Measurements from ENCODE around the gene CD37.
A peak's percentile ranks its signal among the peaks of the same experiment; 100 is the strongest.
"Not testable (repeated sequence)": the region's sequence is repeated elsewhere in the genome, so short reads cannot be mapped to it uniquely, and the experiment has no call there.

The CD37 gene

DNA sequence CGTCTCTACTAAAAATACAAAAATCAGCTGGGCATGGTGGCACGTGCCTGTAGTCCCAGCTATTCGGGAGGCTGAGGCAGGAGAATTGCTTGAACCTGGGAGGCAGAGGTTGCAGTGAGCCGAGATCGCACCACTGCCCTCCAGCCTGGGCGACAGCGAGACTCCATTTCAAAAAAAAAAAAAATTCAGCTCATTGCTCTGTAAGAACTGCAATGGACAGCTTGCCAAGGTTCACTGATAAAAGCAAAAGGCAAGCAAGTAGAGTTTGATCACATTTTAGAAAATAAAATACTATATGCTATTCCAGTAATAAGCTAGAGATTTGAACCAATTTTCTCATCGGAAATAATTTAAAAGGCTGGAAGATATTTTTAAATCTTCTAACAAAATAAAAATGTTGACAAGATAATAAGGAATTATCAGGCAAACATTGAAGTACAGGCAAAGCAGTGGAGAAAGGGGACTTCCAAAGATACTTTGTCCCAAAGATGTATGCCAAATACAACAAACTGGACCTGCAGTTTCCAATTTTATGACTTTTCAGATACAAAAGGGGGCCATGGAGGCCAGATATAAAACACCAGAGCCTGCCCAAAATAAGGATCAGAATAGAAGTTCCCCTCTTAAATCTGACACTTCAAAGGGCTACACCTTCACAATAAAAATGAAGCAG is 39.9 kb upstream of the CD37 start:
- Histone ChIP-seq H3K9me3 (no peaks in the 10 kb centered on the region), H3K4me1 (peaks cover 0 to 17% (median 0%) of the 10 kb centered on the region in 4 donors), H3K36me3 (peaks cover 0 to 19% (median 5%) of the 10 kb centered on the region in 3 donors), H3K4me3 (no peak overlapping the region), H3K27ac (no peak overlapping the region), H3K27me3 (no peaks in the 10 kb centered on the region)
- TF ChIP-seq, protein P1, sequence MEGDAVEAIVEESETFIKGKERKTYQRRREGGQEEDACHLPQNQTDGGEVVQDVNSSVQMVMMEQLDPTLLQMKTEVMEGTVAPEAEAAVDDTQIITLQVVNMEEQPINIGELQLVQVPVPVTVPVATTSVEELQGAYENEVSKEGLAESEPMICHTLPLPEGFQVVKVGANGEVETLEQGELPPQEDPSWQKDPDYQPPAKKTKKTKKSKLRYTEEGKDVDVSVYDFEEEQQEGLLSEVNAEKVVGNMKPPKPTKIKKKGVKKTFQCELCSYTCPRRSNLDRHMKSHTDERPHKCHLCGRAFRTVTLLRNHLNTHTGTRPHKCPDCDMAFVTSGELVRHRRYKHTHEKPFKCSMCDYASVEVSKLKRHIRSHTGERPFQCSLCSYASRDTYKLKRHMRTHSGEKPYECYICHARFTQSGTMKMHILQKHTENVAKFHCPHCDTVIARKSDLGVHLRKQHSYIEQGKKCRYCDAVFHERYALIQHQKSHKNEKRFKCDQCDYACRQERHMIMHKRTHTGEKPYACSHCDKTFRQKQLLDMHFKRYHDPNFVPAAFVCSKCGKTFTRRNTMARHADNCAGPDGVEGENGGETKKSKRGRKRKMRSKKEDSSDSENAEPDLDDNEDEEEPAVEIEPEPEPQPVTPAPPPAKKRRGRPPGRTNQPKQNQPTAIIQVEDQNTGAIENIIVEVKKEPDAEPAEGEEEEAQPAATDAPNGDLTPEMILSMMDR (IDR thresholded peaks at IDR 0.05): no peak
- intact Hi-C loops (cut with DNase I; ENCODE audit: low total_unique reads): no loop called here
- DNase-seq: no peak

DNA sequence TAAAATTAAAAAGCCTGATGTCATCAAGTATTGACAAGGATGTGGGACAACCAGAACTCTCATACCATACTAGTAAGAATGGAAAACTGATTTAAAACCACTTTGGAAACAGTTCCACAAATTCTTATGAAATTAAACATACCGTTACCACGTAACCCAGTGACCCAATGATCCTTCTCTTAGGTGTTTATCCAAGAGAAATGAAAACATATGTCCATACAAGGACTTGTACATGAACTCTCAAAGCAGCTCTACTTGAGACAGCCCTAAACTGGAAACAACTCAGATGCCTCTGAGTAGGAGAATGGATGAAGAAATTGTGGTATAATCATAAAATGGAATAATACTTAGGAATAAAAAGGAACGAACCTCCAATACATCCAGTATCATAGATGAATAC is 37.8 kb upstream of the CD37 start:
- H3K27me3 ChIP-seq: no peaks in the 10 kb centered on the region
- intact Hi-C loops (cut with DNase I; ENCODE audit: low total_unique reads): no loop called here
- peaks cover 0 to 21% (median 3%) of the 10 kb centered on the region in 4 donors for H3K4me1 ChIP-seq
- peaks cover 0 to 14% (median 5%) of the 10 kb centered on the region in 3 donors for H3K36me3 ChIP-seq
- no peak overlapping the region for H3K27ac ChIP-seq
- H3K4me3 ChIP-seq: no peak overlapping the region
- DNase-seq: no peak
- TF ChIP-seq, protein P1 (IDR thresholded peaks at IDR 0.05): no peak
- H3K9me3 ChIP-seq: no peaks in the 10 kb centered on the region

DNA sequence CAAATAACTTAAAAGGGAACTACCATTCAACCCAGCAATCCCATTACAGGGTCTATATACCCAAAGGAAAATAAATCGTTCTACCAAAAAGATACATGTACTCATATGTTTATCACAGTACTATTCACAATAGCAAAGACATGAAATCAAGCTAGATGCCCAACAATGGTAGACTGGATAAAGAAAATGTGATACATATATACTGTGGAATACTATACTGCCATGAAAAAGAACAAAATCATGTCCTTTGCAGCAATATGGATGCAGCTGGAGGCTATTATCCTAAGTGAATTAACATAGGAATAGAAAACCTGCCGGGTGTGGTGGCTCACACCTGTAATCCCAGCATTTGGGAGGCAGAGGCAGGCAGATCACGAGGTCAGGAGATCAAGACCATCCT is 36.6 kb upstream of the CD37 start:
- H3K4me1 ChIP-seq: peaks cover 0 to 21% (median 3%) of the 10 kb centered on the region in 4 donors
- H3K36me3 ChIP-seq; H3K4me3 ChIP-seq; H3K27ac ChIP-seq; DNase-seq; intact Hi-C loops (cut with DNase I; ENCODE audit: low total_unique reads); H3K27me3 ChIP-seq; H3K9me3 ChIP-seq: not testable (repeated sequence)

DNA sequence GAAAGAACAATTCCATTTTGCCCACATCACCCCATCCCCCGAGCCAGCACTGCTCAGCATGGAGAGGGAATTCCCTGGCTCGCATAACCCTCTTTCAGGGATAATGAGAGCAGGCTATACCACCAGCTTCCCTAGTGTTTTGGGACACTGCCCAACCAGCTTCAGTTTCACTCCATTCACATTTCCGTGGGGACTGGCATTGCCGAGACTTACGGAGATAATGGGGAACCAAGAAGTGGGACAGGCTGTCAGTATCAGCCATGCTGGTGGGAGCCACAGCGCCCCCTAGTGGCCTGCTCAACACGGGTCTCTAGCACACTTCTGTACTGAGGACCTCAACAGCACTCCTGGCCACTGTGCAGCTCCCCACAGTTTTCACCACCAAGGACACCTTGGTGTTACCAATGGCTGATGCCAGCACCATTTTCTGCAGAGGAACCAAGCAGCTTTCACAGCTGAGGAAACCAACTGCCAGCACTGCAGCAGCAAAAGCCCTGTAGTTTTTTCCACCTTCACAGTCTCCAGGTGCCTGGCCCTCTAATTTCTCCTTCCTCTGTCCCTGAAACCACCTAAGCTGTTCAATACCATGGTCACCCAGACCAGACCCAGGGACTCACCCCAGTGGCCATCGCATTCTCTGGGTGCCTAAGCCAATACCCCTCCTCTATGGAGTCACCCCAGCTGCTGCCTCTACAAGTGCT is 33.9 kb upstream of the CD37 start:
- intact Hi-C loops (cut with DNase I; ENCODE audit: low total_unique reads): no loop called here
- Histone ChIP-seq H3K36me3 (no peaks in the 10 kb centered on the region), H3K27ac (no peak overlapping the region), H3K4me1 (peaks cover 0 to 18% (median 3%) of the 10 kb centered on the region in 4 donors), H3K4me3 (no peak overlapping the region), H3K27me3 (no peaks in the 10 kb centered on the region), H3K9me3 (no peaks in the 10 kb centered on the region)
- peak; percentile 72 to 81 for DNase-seq
- TF ChIP-seq, protein P1 (IDR thresholded peaks at IDR 0.05): peak; percentile 53 to 66

DNA sequence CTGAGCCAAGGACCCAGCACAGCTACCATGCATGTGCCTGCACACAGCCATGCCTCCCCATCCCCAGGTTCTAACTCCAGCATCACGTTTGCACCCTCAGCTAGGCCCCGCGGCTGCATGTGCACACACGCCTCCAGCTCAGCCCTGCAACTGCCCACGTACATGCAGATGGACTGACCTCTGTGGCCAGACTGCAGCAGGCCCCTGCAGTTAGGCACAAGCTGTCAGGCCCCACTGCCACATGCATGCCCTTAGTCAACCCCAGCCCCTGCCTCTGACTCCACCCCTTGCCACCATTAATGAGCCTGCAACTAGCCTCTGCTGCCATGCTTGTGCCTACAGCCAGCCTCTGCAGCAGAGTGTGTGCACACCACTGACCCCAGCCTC is 33.3 kb upstream of the CD37 start:
- no peaks in the 10 kb centered on the region for H3K36me3 ChIP-seq
- no peak for DNase-seq
- H3K27me3 ChIP-seq: no peaks in the 10 kb centered on the region
- H3K9me3 ChIP-seq: no peaks in the 10 kb centered on the region
- intact Hi-C loops (cut with DNase I; ENCODE audit: low total_unique reads): no loop called here
- no peak overlapping the region for H3K4me3 ChIP-seq
- peaks cover 0 to 15% (median 3%) of the 10 kb centered on the region in 4 donors for H3K4me1 ChIP-seq
- TF ChIP-seq, protein P1 (IDR thresholded peaks at IDR 0.05): no peak
- no peak overlapping the region for H3K27ac ChIP-seq

DNA sequence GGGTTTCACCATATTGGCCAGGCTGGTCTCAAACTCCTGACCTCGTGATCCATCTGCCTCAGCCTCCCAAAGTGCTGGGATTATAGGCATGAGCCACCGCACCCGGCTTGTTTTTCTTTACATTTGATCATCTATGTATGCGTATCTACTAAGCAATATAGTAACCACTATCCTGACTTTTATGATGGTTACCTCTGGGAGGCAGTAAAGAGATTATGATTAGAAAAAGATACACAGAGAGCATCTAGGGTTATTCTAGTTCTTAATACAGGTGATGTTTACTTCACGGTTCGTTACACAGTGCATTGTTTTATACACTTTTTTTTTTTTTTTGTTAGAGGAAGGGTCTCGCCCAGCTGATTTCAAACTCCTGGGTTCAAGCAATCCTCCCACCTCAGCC is 28.5 kb upstream of the CD37 start:
- H3K4me1 ChIP-seq; H3K27ac ChIP-seq; DNase-seq; intact Hi-C loops (cut with DNase I; ENCODE audit: low total_unique reads); H3K9me3 ChIP-seq; H3K27me3 ChIP-seq; H3K4me3 ChIP-seq: not testable (repeated sequence)
- peaks cover 9 to 28% (median 15%) of the 10 kb centered on the region in 3 donors for H3K36me3 ChIP-seq

All from tibial artery (tissue), 4 donors.